B cell (primary cell): ENCODE results near the gene SYNE4. TPM values are rescaled to one million over a fixed set of nuclear protein-coding genes. Genes with fewer than 3 reads are reported as not detected.

Source experiments
- ATAC-seq: fragments of 200-7000 bp; cut with Tn5 transposase; one replicate; pipeline ENCODE4 v1.10.0; 2021; ENCODE audit warnings: low read depth, mild to moderate bottlenecking, moderate number of reproducible peaks, moderate library complexity
- CTCF ChIA-PET: fragments of 350-600 bp; sonication (Branson Sonifier 250); formaldehyde crosslinking; loops from one replicate; lab custom pipeline; 2021; ENCODE audit warnings: antibody characterized with exemption, inconsistent platforms; lab: Charles Lee
- POLR2A ChIA-PET: fragments of 350-600 bp; sonication (Branson Sonifier 250); formaldehyde crosslinking; loops from one replicate; lab custom pipeline; 2021; ENCODE audit warnings: antibody characterized with exemption; lab: Charles Lee
- DNase-seq: peaks from one replicate; pipeline ENCODE4 v3.0.0; 2013
- H2AFZ ChIP-seq: 2 replicates; pipeline ENCODE4 v1.6.1; 2012; ENCODE audit warnings: mild to moderate bottlenecking, low read depth, low read length; ENCODE audit not compliant: insufficient read depth, poor library complexity, severe bottlenecking
- H3K27ac ChIP-seq, 2 donors: 1 replicate in 1 of 2; 2 replicates in 1 of 2; pipeline ENCODE4 v1.5.1; 2012 to 2013; ENCODE audit warnings: low read length in 2 of 2, mild to moderate bottlenecking in 2 of 2, moderate library complexity in 1 of 2
- H3K27me3 ChIP-seq, 4 experiments: fragments of 200-600 bp in 1 of 4; sonication (generic) in 1 of 4; replicated peaks in 1 of 4; 1 replicate in 2 of 4; 2 replicates in 2 of 4; pipeline versions ENCODE4 v1.6.1 to v1.7.0; 2013 to 2016; ENCODE audit warnings: low read length in 3 of 4, mild to moderate bottlenecking in 2 of 4, mixed read lengths in 1 of 4, moderate library complexity in 1 of 4; ENCODE audit not compliant: insufficient read depth in 4 of 4, control insufficient read depth in 3 of 4; ENCODE audit errors: control extremely low read depth in 1 of 4
- H3K36me3 ChIP-seq, 2 experiments: replicated peaks in 1 of 2; 1 replicate in 1 of 2; 2 replicates in 1 of 2; pipeline versions ENCODE4 v1.6.1 to v1.7.1; 2013; ENCODE audit warnings: low read length in 1 of 2; ENCODE audit not compliant: insufficient read depth in 2 of 2, control insufficient read depth in 1 of 2; ENCODE audit errors: control extremely low read depth in 1 of 2, extremely low read depth in 1 of 2
- H3K4me1 ChIP-seq, 2 donors: fragments of 200-600 bp in 1 of 2; sonication (generic) in 1 of 2; 1 replicate in 1 of 2; 2 replicates in 1 of 2; pipeline versions ENCODE4 v1.5.1 to v1.6.1; 2013 to 2017; ENCODE audit warnings: low read length in 2 of 2; ENCODE audit not compliant: control insufficient read depth in 2 of 2, insufficient read depth in 2 of 2
- H3K4me2 ChIP-seq: replicated peaks from 2 replicates; pipeline ENCODE3; 2012; ENCODE audit warnings: mild to moderate bottlenecking, low read depth, low read length; ENCODE audit not compliant: poor library complexity, severe bottlenecking
- H3K4me3 ChIP-seq, 5 experiments: fragments of 200-600 bp in 1 of 5; sonication (generic) in 1 of 5; 1 replicate in 3 of 5; 2 replicates in 2 of 5; pipeline versions ENCODE4 v1.5.1 to v1.7.0; 2011 to 2016; ENCODE audit warnings: low read length in 4 of 5, mild to moderate bottlenecking in 4 of 5, low read depth in 2 of 5, control low read depth in 1 of 5, moderate library complexity in 1 of 5; ENCODE audit not compliant: insufficient read depth in 1 of 5; ENCODE audit errors: control extremely low read depth in 1 of 5, extremely low read depth in 1 of 5
- H3K79me2 ChIP-seq: fragments of 200-600 bp; sonication (generic); one replicate; pipeline ENCODE4 v1.6.0; 2016; ENCODE audit warnings: low read length; ENCODE audit not compliant: control insufficient read depth, insufficient read depth
- H3K9ac ChIP-seq: fragments of 200-600 bp; sonication (generic); 2 replicates; pipeline ENCODE4 v1.6.1; 2017; ENCODE audit warnings: mild to moderate bottlenecking, low read length, moderate library complexity
- H3K9me3 ChIP-seq, 3 donors: one replicate each; pipeline versions ENCODE4 v1.6.1 to v1.7.1; 2013; ENCODE audit warnings: low read length in 2 of 3; ENCODE audit not compliant: control insufficient read depth in 2 of 3, insufficient read depth in 1 of 3; ENCODE audit errors: control extremely low read depth in 1 of 3
- H4K20me1 ChIP-seq: 2 replicates; pipeline ENCODE4 v1.6.0; 2012; ENCODE audit warnings: mild to moderate bottlenecking, low read length; ENCODE audit not compliant: insufficient read depth, control insufficient read depth, poor library complexity, severe bottlenecking
- H3K27ac Mint-ChIP-seq: one replicate; pipeline ENCODE4 v1.8.0; 2021; ENCODE audit warnings: mixed read lengths
- H3K27me3 Mint-ChIP-seq: one replicate; pipeline ENCODE4 v1.8.0; 2021; ENCODE audit warnings: mixed read lengths
- H3K4me1 Mint-ChIP-seq: one replicate; pipeline ENCODE4 v1.8.0; 2021; ENCODE audit warnings: mixed read lengths
- H3K4me3 Mint-ChIP-seq: one replicate; pipeline ENCODE4 v1.8.0; 2021; ENCODE audit warnings: mixed read lengths
- H3K9me3 Mint-ChIP-seq: one replicate; pipeline ENCODE4 v1.8.0; 2022; ENCODE audit warnings: mixed read lengths; ENCODE audit not compliant: insufficient read depth
- CTCF ChIP-seq: fragments of 200-600 bp; IDR thresholded peaks from one replicate; pipeline ENCODE4 v1.8.0; 2022; ENCODE audit warnings: antibody characterized with exemption, mild to moderate bottlenecking
- EZH2 ChIP-seq: IDR thresholded peaks from 2 replicates; pipeline ENCODE4 v1.6.1; 2012; ENCODE audit warnings: borderline replicate concordance, low read depth, mild to moderate bottlenecking, moderate library complexity, low read length; ENCODE audit not compliant: insufficient read depth, poor library complexity, severe bottlenecking
- WGBS: methylation state at CpG from one replicate; pipeline ENCODE4 v1.1.5; 2013; ENCODE audit warnings: missing lambda C conversion rate; ENCODE audit not compliant: insufficient coverage; 5-methylcytosine and 5-hydroxymethylcytosine counted together
- intact Hi-C: fragments of 100-400 bp; cut with micrococcal nuclease; formaldehyde crosslinking; loops from one replicate; pipeline ENCODE4 v1.10.0; 2022
- polyA plus RNA-seq: library from polyadenylated mRNA; depleted of rRNA; stranded (reverse); fragments of >200 nt; gene quantifications from 2 replicates; pipeline ENCODE4 v1.2.3, GENCODE V29; 2012
- total RNA-seq, 2 donors: library from RNA; stranded (reverse); fragments of 120-200 nt in 1 of 2; gene quantifications; 1 replicate in 1 of 2; 2 replicates in 1 of 2; pipeline versions ENCODE4 v1.2.3 to v1.2.4, GENCODE V29; 2013 to 2022

SYNE4 gene
- total and polyA plus RNA-seq, 2 donors (not counting 1 experiment from before 2014, with no cell fraction given), result 2.3 to 2.4 TPM

- no peaks in the 10 kb centered on the region for H3K9me3 Mint-ChIP-seq
- peak within 1 kb of the TSS; percentile 95 for H2AFZ ChIP-seq
- H3K79me2 ChIP-seq, result peaks cover 18% of the 10 kb centered on the region
- H3K36me3 ChIP-seq, result no peaks in the 10 kb centered on the region
- peak within 1 kb of the TSS; percentile 80 for H3K9ac ChIP-seq
- H3K27me3 ChIP-seq, result no peaks in the 10 kb centered on the region
- H3K27me3 Mint-ChIP-seq, result no peaks in the 10 kb centered on the region
- peak within 1 kb of the TSS; percentile 94 for H3K27ac Mint-ChIP-seq
- ChIA-PET POLR2A (interaction anchor here (0.5 to 3.1 kb wide), 6 partner anchors 20 to 342 kb away, joined by 3 to 22 read pairs (median 6); partner anchors contain the start of genes ALKBH6, CAPNS1, POLR2I and TBCB), CTCF (interaction anchor here (0.6 to 1.4 kb wide), 3 partner anchors 50 to 74 kb away, joined by 3 to 5 read pairs (median 4); partner anchors contain the start of gene POLR2I)
- no peaks in the 10 kb centered on the region for H3K9me3 ChIP-seq
- DNase-seq (peak; percentile 100), ATAC-seq (peak; percentile 82)
- peak within 1 kb of the TSS; percentile 98 for H3K4me3 Mint-ChIP-seq
- H3K4me1 ChIP-seq, result peaks cover 9 to 18% of the 10 kb centered on the region in 2 donors
- H4K20me1 ChIP-seq, result no peaks in the 10 kb centered on the region
- peak within 1 kb of the TSS; percentile 91 for H3K4me2 ChIP-seq
- WGBS, result under 1% methylated on average over 56 of the region's 56 CpGs
- H3K4me1 Mint-ChIP-seq, result peaks cover 18% of the 10 kb centered on the region
- peak within 1 kb of the TSS; percentile 86 to 98 for H3K27ac ChIP-seq
- peak within 1 kb of the TSS; percentile 63 to 90 (median 65) for H3K4me3 ChIP-seq
- intact Hi-C loops, result loop anchor here (1.0 to 10.0 kb wide), 11 partner anchors 40 to 442 kb away; partner anchors contain the start of genes ALKBH6, HAUS5, LIN37 and SDHAF1
- TF ChIP-seq CTCF (peak; percentile 72), EZH2 (no peak)
These were observed 45.6 kb upstream of the SYNE4 start, which contains the start of gene THAP8 for GRCh38 chr19:36054119-36054732. Gene THAP8, minus strand, starts transcription at chr19:36054285. Its CDS starts 68 bp downstream, at chr19:36054217.

GRCh38 chr19:36051637-36052036 is 43.0 kb upstream of the SYNE4 start:
- no peak for DNase-seq

More at GRCh38 chr19:36051637-36052036, 43.0 kb upstream of the SYNE4 start:
- Mint-ChIP-seq H3K4me1 (peaks cover 18% of the 10 kb centered on the region), H3K27ac (no peak overlapping the region), H3K27me3 (no peaks in the 10 kb centered on the region), H3K4me3 (peak overlapping the region; percentile 40), H3K9me3 (no peaks in the 10 kb centered on the region)
- H3K27me3 ChIP-seq, result no peaks in the 10 kb centered on the region
- no peaks in the 10 kb centered on the region for H4K20me1 ChIP-seq
- TF ChIP-seq EZH2 (no peak), CTCF (no peak)
- no peak for ATAC-seq
- H3K4me1 ChIP-seq, result peaks cover 9 to 18% of the 10 kb centered on the region in 2 donors
- H3K4me3 ChIP-seq, result no peak overlapping the region
- ChIA-PET POLR2A (no interaction called here), CTCF (interaction anchor here (1.2 kb wide), 1 partner anchor 93 kb away, joined by 3 read pairs; no protein-coding TSS in a partner anchor)
- no peak overlapping the region for H3K9ac ChIP-seq
- H3K36me3 ChIP-seq, result no peaks in the 10 kb centered on the region
- no peak overlapping the region for H3K4me2 ChIP-seq
- WGBS, result 100% methylated on average over 1 of the region's 4 CpGs
- H2AFZ ChIP-seq, result no peak overlapping the region
- intact Hi-C loops, result loop anchor here (5.0 to 10.0 kb wide), 2 partner anchors 123 to 169 kb away; no protein-coding TSS in a partner anchor
- peaks cover under 1% of the 10 kb centered on the region for H3K79me2 ChIP-seq
- no peaks in the 10 kb centered on the region for H3K9me3 ChIP-seq
- H3K27ac ChIP-seq, result no peak overlapping the region
